GM18520 (cell line): ENCODE data around the gene ACY1.

Experiments used
- ATAC-seq: cut with Tn5 transposase; IDR thresholded peaks from one replicate; pipeline ENCODE4 v1.9.1; 2021; ENCODE audit not compliant: unreplicated experiment

The ACY1 gene

DNA sequence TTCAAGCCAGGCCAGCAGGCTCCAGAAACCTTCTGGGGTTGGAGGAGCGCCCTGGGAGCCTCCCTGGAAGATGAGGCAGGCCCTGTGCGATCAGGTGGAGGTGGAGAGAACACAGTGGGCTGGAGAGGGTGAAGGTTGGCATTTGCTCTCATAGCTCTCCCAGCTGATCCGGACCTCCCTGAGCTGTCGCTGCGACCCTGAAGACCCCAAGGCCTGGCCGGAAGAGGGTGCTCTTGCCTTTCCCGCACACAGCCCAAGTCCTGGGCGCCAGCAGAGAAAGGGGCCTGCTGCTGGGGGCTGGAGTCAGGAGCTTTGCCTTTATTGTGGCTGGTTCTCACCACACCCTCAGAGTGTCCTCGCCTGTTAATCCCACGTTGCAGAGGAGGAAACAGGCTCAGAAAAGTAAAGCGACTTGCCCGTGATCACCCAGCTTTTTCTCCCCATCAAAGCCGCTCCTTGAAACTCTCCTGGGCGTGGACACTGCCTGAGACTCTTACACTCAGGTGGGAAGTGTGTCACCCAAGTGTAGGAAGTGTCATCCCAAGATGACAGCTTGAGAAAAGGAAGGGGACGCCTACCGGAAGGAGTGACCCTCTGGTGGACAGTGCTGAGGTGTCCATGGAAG lies 20.9 kb downstream of the ACY1 start:
- no peak for ATAC-seq

- no peak for ATAC-seq
Observed at GRCh38 chr3:52004906-52005395, 21.6 kb downstream of the ACY1 start.

GRCh38 chr3:52005571-52005986 lies 22.2 kb downstream of the ACY1 start:
- ATAC-seq, result no peak

- ATAC-seq, result no peak
Observed at GRCh38 chr3:52006017-52006819, 22.9 kb downstream of the ACY1 start.

- ATAC-seq, result no peak
Observed at GRCh38 chr3:52006820-52007133, 23.4 kb downstream of the ACY1 start.

DNA sequence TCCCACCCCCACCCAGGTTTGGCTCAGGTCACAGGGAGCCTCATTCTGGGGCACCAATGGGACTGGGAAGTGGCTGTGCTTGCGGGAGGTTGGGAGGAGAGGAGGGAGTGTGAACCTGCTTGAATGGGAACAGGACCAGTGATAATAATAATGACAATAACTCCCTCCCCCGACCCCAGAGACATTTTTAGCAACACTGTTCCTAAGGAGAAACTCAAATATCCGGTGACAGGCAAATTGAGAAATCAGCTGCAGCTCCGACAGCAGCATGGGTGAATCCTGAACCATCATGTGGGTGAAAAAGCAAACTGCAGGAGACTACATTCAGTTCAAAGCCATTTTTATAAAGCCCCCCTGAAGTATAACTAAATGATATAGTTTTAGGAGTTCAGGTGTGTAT lies 24.0 kb downstream of the ACY1 start:
- no peak for ATAC-seq

GRCh38 chr3:52010431-52010830 lies 27.1 kb downstream of the ACY1 start:
- no peak for ATAC-seq

DNA sequence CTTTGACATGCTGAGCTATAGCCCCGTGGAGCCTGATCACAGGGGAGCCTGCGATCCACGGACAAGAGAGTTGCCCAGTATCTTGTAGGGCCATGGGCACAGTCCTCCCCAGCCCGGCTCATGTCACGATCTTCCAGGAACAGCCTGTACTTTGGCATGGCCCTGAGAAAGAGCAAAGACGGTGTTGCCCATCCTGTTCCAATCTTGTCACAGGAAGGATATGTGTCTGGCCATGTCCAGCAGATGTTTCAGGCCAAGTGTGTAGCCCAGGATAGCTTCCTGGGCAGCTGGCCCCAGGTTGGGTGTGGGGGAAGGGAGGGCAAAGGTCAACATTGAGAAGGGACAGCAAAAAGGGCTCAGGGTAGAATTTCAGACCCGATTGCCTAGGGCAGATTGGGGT lies 29.4 kb downstream of the ACY1 start:
- no peak for ATAC-seq

- no peak for ATAC-seq
Observed at GRCh38 chr3:52013802-52014598, 30.7 kb downstream of the ACY1 start.

- ATAC-seq, result no peak
Observed at GRCh38 chr3:52014613-52015012, 31.3 kb downstream of the ACY1 start.

GRCh38 chr3:52015438-52016228 lies 32.3 kb downstream of the ACY1 start:
- ATAC-seq, result no peak

DNA sequence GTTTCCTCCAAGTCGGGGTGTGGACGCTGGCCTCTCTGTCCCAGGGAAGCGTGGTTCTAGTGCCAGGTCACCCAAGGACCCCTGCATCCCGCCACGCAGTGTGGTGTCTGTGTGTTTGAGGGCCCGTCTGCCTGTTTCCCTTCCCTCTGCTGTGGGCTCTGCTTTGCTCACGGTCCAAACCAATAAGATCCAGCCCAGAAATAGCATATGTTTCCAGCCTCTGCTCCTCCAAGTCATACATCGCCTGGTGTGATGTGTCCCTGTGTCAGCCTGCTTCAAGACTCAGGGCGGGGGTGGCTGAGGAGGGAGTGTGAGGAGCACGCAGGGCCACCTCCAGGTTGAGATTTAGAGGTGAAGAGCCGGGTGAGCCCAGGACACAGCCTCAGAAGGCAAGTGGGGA lies 34.3 kb downstream of the ACY1 start:
- ATAC-seq, result no peak

DNA sequence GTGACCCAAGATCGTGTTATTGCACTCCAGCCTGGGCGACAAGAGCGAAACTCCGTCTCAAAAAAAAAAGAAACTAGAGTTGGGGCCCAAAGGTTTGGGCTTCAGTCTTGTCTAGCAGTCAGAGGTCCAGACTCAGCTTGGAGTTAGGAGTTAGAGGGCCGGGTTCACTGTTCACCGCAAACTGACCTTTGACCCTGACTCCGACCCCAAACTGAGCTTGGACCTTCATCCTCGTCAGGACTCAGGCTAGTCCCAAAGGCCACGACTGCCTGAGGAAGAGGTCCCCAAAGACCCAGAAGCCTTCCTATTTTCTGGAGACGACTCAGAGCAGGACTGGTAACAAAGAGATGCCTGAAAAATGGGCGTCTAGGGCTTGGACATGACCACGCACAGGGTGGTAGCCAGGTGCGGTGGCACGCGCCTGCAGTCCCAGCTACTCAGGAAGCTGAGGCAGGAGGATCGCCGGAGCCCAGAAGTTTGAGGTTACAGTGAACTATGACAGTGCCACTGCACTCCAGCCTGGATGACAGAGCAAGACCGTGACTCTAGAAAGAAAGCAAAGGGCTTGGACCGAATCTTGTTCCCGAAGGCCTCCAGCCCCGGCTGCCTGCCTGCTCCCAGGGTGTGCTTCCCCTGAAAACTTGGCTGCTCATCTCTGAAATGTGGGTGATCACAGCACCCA lies 35.1 kb downstream of the ACY1 start:
- ATAC-seq, result no peak

GRCh38 chr3:52019352-52020080 lies 36.2 kb downstream of the ACY1 start:
- ATAC-seq, result no peak

DNA sequence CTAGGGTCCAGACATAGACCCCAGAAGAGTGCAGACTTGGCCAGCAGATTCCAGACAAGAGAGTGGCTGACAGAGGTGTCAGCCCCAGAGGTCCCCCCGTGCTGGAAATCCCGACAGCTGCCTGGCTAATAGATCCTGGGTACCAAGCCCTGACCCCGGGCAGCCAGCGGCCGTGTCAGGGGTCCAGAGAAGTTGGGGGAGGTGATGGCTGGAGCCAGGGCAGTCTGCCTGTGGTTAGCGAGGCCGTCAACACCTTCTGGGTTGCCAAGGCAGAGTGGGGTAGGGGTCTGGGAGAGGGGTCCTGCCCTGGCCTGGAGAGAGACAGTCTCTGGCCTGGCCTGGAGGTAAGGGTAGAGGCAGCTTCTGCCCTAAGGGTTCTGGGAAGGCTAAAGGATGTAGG lies 37.5 kb downstream of the ACY1 start:
- no peak for ATAC-seq

DNA sequence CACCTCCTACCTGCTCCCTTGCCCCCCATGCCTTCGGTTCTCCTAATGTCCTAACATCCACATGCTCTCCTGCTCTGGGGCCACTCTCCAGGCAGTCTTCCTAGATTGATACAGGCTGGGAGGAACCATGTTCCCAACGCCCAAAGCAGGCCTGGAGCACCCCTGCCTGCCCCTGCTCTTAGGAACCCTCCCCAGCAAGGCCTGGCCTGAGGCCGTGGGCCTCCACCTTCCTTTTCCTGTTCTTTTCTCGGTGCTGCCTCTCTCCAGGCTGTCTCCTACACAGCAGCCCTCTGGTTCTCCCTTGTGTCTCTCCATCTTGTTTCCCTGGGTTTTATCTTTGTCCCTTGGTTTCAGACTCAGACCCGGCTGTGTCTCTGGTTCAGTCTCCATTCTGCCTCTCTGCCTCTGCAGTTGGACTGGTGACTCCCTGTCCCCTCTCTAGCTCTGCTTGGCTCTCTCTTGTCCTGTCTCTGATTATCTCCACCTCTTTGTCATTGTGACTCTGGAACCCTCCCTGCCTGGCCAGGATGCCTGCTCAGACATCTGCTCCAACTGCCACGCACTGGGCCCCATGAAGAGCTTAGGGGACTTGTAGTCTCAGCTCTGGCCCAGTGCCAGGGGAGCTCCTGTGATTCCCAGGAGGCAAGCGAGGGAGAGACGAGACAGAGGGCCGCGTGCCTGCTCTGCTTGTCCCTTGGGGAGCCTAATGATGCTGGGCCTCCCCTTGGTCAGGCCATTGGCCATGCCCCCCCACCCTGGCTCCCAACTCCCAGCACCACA lies 38.3 kb downstream of the ACY1 start:
- no peak for ATAC-seq

DNA sequence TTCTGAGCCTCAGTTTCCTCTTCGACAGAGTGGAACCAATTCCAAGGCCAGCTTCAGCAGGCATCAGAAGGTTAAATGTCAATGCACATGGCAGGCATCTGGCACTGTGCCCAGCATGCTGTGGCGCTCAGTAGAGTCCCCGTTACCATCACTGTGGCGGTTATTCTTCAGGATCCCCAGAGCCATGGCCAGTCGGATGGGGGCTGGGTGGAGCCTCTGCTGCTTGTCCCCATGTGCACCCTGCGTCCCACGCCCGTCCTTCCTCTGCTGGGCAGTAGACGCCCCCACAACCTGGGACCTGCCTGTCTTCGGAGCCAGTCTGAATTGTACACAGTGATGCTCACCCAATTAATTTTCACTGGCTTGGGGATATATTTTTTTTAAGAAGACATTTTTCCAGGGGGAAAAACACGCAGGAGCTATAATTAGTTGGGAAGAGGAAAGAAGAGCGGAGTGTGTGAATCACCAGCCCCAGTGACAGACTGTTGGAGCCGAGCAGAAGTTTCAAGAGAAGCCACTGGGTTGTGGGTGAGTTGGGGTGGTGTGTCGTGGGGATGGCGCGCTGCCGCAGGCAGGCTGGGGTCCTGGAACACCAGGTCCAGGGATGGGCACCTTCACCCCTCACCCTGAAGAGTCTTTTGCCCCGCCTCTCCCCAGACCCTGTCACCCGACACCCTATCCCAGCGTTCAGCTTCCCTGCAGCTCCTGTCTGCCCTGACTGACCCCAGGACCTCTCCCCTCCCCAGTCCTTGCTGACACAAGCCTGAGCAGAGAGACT lies 39.2 kb downstream of the ACY1 start:
- no peak for ATAC-seq

- ATAC-seq, result no peak
Observed at GRCh38 chr3:52023101-52023770, 39.9 kb downstream of the ACY1 start.
